MM.1S (cell line): ENCODE results near the gene TGFBR3L.

Experiments
- EZH2 ChIP-seq: fragments of 300-600 bp; sonication (generic); optimal IDR thresholded peaks from 2 replicates; pipeline ENCODE3; 2017; ENCODE audit warnings: low read depth, mild to moderate bottlenecking, antibody characterized with exemption, low read length, mixed read lengths
- EZH2phosphoT487 ChIP-seq: fragments of 300-600 bp; sonication (generic); IDR thresholded peaks from 2 replicates; pipeline ENCODE4 v1.6.1; 2018; ENCODE audit warnings: antibody characterized with exemption, low read length
- TF ChIP-seq, protein P1 (sequence below): fragments of 300-600 bp; sonication (generic); IDR thresholded peaks from 2 replicates; pipeline ENCODE4 v1.5.1; 2016; ENCODE audit warnings: antibody characterized with exemption, low read length, mixed read lengths

DNA sequence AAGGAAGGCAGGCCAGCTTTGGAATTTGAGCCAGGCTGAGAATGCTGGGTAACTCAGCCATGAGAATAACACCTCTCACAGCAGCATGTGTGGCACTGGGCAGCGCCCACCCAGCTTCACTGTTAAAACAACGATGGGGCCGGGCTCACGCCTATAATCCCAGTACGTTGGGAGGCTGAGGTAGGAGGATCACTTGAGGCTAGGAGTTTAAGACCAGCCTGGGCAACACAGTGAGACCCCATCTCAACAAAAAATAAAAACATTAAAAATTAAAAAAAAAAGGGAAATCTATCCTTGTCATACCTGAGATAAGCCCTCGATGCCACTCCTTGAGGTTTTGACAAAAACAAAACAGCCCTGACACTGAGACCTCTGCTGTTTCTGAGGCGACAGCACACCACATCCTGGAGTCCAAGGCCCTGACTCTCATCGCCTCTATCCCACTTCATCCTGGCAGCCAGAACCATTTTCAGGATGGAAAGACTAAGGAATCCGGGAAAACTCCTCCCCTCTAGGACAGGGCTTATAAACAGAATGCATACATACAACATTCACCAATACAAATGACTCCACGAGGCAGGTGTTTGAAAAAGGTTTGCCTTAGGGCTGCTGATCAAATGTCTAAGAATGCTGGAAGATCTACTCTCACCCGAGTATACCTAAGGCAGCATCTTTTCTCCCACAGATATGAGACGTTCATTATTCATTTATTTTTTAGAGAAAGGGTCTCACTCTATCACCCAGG, 51.5 kb downstream of the TGFBR3L start:
- TF ChIP-seq, protein P1, sequence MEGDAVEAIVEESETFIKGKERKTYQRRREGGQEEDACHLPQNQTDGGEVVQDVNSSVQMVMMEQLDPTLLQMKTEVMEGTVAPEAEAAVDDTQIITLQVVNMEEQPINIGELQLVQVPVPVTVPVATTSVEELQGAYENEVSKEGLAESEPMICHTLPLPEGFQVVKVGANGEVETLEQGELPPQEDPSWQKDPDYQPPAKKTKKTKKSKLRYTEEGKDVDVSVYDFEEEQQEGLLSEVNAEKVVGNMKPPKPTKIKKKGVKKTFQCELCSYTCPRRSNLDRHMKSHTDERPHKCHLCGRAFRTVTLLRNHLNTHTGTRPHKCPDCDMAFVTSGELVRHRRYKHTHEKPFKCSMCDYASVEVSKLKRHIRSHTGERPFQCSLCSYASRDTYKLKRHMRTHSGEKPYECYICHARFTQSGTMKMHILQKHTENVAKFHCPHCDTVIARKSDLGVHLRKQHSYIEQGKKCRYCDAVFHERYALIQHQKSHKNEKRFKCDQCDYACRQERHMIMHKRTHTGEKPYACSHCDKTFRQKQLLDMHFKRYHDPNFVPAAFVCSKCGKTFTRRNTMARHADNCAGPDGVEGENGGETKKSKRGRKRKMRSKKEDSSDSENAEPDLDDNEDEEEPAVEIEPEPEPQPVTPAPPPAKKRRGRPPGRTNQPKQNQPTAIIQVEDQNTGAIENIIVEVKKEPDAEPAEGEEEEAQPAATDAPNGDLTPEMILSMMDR, result no peak
- no peak for TF ChIP-seq EZH2
- no peak for TF ChIP-seq EZH2phosphoT487
